Measurements from ENCODE around the gene RALA.

RALA gene

DNA sequence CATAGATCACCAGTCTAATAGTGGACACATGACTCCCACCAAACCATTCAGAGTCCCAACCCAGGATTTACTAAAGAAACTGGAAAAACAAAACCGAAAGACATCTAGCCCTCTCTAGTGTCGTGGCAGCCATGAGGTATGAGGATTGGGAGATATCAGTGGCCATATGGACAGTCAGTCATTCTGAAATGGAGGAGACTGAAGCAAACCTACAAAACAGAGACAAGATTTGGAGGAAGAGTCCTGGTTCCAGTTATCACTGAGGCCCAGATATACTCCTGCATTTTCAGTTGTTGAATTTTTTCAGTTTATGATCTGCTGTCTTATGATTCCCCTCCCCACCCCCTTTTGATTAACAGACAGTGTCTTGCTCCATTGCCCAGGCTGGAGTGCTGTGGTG is 9.1 kb upstream of the RALA start:
- no peak for DNase-seq (ENCODE audit: low spot score)

- no peak for DNase-seq (ENCODE audit: low spot score)
Measured at GRCh38 chr7:39615350-39615975, 7.9 kb upstream of the RALA start.

DNA sequence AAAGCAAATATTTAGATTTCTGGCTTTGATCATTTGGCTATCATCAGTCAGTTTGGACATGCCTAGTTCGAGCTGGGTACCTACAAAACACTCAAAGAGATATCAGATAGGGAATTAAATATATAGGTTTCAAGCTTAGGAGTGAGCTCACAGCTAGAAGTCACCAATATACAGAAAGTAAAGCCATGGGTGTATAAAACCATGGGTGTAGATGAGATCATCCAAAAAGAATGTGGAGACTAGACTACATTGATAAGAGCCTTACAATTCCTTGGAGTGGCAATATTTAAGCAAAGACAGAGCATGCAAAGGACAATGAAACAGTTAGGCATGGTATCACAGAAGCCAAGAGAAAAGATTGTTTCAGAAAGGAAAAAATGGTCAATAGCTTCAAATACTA is 7.2 kb upstream of the RALA start:
- no peak for DNase-seq (ENCODE audit: low spot score)

GRCh38 chr7:39617005-39617404 is 6.4 kb upstream of the RALA start:
- no peak for DNase-seq (ENCODE audit: low spot score)

DNA sequence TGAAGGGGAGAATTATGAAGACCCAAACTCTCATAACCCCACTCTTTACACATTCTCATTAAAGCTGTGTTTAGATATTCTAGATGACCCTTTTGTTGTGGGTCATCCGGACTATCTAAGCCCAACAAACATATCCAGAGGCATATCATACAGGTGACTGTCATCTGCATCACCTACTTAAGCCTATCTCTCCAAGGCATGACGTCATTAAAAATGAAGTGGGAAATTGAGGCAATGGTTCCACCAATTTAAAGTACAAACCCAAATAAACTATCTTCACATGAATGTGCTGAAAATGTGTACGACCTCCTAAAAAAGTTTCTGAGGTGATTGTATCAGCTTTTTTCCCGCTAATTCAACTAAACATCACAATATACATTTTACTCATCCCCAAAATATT is 4.5 kb upstream of the RALA start:
- DNase-seq (ENCODE audit: low spot score), result no peak

DNA sequence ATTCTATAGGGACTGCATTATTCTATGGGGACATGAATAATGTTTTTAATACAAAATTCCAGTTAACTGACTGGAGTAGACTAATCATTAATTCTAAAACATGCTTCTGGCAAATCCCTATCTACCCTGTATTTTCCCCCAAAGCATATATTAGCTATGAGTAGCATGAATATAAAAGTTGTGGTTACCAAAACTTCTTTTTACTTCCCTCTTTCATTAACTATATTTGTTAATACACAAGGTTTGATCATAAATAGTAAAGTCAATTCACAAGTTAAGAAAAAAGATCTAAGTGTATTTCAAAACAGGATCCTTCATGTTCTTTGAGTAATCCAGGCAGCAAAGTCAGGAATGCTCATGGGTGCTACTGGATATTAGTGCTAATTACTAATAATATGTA is 2.9 kb upstream of the RALA start:
- DNase-seq (ENCODE audit: low spot score), result no peak

- no peak for DNase-seq (ENCODE audit: low spot score)
Measured at GRCh38 chr7:39621261-39621660, 2.1 kb upstream of the RALA start.

- DNase-seq (ENCODE audit: low spot score), result no peak
Measured at GRCh38 chr7:39621784-39622411, 1.5 kb upstream of the RALA start.

- DNase-seq (ENCODE audit: low spot score), result peak; percentile 12
Measured at GRCh38 chr7:39622609-39623008, 763 bp upstream of the RALA start.

- no peak for DNase-seq (ENCODE audit: low spot score)
Measured at GRCh38 chr7:39623732-39624441, 515 bp downstream of the RALA start.

GRCh38 chr7:39624442-39624807 is 1.1 kb downstream of the RALA start:
- DNase-seq (ENCODE audit: low spot score), result peak; percentile 9

- DNase-seq (ENCODE audit: low spot score), result no peak
Measured at GRCh38 chr7:39624935-39625694, 1.7 kb downstream of the RALA start.

DNA sequence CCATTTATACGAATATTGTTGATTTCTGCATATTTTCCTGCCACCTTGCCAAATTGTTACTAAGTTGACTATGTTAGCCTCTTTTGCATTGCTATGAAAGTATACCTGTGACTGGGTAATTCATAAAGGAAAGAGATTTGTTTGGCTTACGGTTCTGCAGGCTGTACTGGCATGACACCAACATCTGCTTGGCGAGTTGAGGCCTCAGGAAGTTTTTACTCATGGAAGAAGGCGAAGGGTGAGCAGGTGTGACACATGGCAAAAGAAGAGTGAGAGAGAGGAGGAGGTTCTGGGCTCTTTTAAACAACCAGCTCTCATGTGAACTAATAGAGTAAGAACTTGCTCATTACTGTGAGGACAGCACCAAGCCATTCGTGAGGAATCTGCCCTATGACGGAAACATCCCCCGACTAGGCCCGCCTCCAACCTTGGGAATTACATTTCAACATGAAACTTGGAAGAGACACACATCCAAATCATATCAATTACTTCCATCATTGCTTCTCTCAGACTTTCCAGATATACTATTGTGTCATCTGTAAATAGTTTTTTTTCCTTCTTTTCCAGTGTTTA is 8.4 kb downstream of the RALA start:
- no peak for DNase-seq (ENCODE audit: low spot score)

DNA sequence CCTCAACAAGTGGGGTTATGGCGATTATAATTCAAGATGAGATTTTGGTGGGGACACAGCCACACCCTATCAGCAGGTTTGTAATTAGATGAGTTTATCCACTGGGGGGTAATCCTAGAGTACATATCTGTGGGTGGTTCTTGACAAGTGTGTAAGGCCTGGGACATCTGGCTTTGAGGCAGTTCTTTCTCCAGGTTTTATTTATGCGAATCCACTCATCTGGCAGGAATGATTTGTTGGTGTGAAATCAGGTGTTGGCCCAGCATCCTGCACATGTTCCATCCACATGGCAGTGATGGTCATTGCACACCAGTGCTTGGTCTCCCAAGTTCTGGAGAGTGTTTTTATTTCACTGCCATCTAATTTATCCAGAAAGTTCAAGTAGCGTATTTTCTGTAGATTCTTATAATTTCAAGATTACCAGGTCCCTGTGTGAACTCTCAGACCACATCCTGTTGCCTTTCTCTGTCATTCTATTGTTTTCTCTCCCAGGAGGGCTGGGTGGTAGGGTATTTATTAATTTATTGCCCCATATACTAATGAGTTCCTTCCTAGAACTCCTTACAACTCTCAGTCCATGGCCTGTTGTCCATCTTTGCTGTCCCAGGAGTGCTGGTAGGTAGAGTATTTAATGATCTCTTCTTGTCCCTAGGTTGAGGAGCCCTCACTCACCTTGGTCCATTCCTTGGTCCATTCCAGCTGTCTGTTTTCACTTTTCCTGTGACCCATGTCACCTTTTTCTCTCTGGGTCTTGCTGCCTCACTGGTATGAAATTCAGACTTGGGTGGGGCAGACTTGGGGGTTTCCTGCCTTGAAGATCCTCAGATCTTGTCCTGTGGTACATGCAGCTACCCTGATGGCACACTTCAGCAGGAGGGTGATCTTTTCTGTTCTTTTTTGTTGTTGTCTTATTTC is 10.4 kb downstream of the RALA start:
- DNase-seq (ENCODE audit: low spot score), result no peak

DNA sequence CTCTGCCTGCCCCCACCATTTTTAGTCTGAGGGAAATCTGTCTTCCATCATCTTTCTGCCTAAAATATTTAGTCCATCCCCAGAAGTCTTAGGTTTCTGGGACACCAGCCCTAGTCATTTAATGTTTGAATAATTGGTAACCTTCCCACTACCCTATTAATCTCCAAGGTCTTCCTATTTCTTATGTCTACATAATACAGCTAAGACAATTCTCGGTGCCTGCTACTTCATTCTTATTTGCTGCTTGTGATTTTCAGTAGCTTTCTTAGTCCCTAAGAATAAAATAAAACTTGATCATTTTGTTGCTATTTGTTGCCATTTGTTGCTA is 11.1 kb downstream of the RALA start:
- DNase-seq (ENCODE audit: low spot score), result no peak

GRCh38 chr7:39637400-39637799 is 14.0 kb downstream of the RALA start:
- no peak for DNase-seq (ENCODE audit: low spot score)

GRCh38 chr7:39637963-39638485 is 14.7 kb downstream of the RALA start:
- no peak for DNase-seq (ENCODE audit: low spot score)

DNA sequence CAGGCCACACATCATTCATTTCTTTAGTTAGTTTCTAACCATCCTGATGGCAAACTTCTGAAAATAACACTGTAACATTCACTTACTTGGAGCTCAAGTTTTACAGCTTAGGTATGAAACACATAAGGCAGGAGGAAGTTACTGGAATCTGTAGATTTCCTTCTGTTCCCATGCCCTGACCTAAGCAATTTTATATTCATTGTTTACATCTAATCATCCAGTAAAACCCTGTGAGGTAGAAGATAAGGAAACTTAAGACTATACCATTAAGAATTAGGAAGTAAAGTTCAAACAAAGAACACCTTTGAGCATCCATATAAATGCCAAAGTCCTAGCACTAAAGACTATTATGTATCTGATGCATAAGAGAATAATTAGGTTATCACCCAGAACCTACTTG is 19.5 kb downstream of the RALA start:
- no peak for DNase-seq (ENCODE audit: low spot score)

DNA sequence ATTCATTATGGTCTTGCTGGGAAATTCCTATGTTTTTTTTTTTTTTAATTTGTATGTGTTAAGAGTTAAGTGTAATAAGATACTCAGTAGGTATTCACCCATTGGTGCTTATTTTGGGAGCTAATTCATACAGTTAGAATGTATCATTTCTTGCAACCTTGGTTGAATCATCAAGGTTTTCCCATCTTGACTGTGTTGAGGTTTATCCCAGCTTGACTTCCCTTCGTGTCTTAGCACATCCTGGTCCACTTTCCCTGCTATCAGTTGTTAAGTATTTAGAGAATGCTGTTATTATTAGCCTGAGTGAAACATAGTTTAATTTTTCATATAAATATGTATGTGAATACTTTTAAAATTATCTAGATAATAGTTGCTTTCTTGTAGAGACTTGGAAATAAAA is 20.8 kb downstream of the RALA start:
- DNase-seq (ENCODE audit: low spot score), result no peak

DNA sequence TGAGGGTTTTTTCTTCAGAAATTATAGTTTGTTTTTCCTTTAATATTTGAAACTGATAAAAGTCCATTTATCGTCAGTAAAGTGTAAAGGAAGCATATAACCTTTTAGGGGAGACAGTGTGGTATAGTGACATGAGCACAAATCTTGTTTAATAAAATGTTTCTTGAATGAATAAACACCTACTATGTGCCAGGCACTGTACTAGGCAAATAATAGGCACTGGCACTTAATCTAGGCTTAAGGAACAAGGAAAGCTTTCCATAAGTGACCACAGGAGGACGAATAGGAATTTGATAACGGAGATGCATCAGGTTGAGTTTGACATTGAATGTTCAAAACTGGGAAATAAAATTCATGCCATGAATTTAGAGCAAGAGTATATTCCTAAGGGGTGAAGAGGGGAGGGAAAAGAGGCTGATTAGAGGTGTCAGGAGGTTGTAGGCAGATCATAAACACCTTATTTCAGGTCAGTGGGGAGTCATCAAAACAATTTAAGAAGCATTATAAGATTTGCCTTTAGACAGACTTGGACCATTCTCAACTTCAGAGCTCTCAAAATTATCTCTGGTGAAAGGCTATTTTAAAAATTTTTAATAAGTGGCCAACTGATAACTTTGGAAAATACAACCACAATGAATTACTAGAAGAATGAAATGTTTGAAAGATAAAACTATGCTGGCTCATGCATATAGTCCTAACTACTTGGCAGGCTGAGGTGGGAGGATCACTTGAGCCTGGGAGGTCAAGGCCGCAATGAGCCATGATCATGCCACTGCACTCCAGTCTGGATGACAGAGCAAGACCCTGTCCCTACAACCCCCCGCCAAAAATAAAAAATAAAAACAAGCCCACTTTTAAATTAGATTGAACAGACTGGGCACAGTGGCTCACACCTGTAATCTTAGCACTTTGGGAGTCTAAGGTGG is 22.4 kb downstream of the RALA start:
- DNase-seq (ENCODE audit: low spot score), result no peak
